DND-41 (cell line): ENCODE data around the gene GPR37L1.

Experiments
- CTCF ChIP-seq: IDR thresholded peaks from 2 replicates; pipeline ENCODE4 v1.5.1; 2012; ENCODE audit warnings: borderline replicate concordance, low read length, moderate library complexity, mild to moderate bottlenecking; ENCODE audit not compliant: poor library complexity, severe bottlenecking; ENCODE audit errors: extremely low read depth
- EZH2 ChIP-seq: IDR thresholded peaks from 3 replicates; pipeline ENCODE4 v1.6.1; 2012; ENCODE audit warnings: borderline replicate concordance, low read depth, mild to moderate bottlenecking, moderate library complexity, low read length, inconsistent platforms; ENCODE audit not compliant: severe bottlenecking

- no peak for TF ChIP-seq CTCF
- TF ChIP-seq EZH2, result no peak
These were observed 24.3 kb downstream of the GPR37L1 start for GRCh38 chr1:202146993-202147392.
